OCI-LY7 (cell line): ENCODE data around the gene KRR1. TPM values are rescaled to one million over a fixed set of nuclear protein-coding genes. Genes with fewer than 3 reads are reported as not detected.
A peak's percentile ranks its signal among the peaks of the same experiment; 100 is the strongest.

ENCODE experiments used
- BruUV-seq: library from RNA; stranded (reverse); fragments of 400-500 nt; replicated peaks from 2 replicates; lab custom pipeline; 2021; lab: Mats Ljungman, UMichigan
- CTCF ChIA-PET: fragments of 300-600 bp; sonication (Branson Sonifier 250); formaldehyde crosslinking; loops from one replicate; lab custom pipeline; 2022; ENCODE audit warnings: antibody characterized with exemption; ENCODE audit not compliant: unreplicated experiment; lab: Charles Lee
- POLR2A ChIA-PET: fragments of 300-600 bp; sonication (Branson Sonifier 250); formaldehyde crosslinking; loops from one replicate; lab custom pipeline; 2022; ENCODE audit warnings: antibody characterized with exemption; lab: Charles Lee
- DNase-seq: peaks from one replicate; pipeline ENCODE4 v3.0.0-alpha.2; 2015; ENCODE audit warnings: low spot score
- H2AFZ ChIP-seq: fragments of 200-600 bp; sonication (generic), shearing (Covaris generic); 2 replicates; pipeline ENCODE4 v1.6.1; 2014; ENCODE audit warnings: mild to moderate bottlenecking, antibody characterized with exemption, low read length, moderate library complexity
- H3K27ac ChIP-seq: fragments of 200-600 bp; sonication (generic); 2 replicates; pipeline ENCODE4 v1.5.1; 2014; ENCODE audit warnings: mixed run types, low read depth, mild to moderate bottlenecking, moderate library complexity, low read length, inconsistent platforms; ENCODE audit not compliant: poor library complexity, severe bottlenecking
- H3K36me3 ChIP-seq: fragments of 200-600 bp; sonication (generic); 2 replicates; pipeline ENCODE4 v1.6.1; 2014; ENCODE audit warnings: mild to moderate bottlenecking, antibody characterized with exemption, low read length, moderate library complexity, mixed read lengths; ENCODE audit not compliant: insufficient read depth
- H3K4me1 ChIP-seq: fragments of 200-600 bp; sonication (generic); 2 replicates; pipeline ENCODE4 v1.5.1; 2014; ENCODE audit warnings: mild to moderate bottlenecking, low read length; ENCODE audit not compliant: insufficient read depth, poor library complexity, severe bottlenecking
- H3K4me2 ChIP-seq: fragments of 200-600 bp; sonication (generic); 2 replicates; pipeline ENCODE4 v1.6.1; 2014; ENCODE audit warnings: mild to moderate bottlenecking, low read length
- H3K4me3 ChIP-seq: fragments of 200-600 bp; sonication (generic); 2 replicates; pipeline ENCODE4 v1.5.1; 2014; ENCODE audit warnings: mild to moderate bottlenecking, low read depth, low read length; ENCODE audit not compliant: poor library complexity, severe bottlenecking
- H3K79me2 ChIP-seq: fragments of 200-600 bp; sonication (generic); 2 replicates; pipeline ENCODE4 v1.6.1; 2016; ENCODE audit warnings: low read depth, mild to moderate bottlenecking, low read length, moderate library complexity, mixed read lengths; ENCODE audit not compliant: insufficient read depth
- H3K9me2 ChIP-seq: fragments of 200-600 bp; sonication (generic); 2 replicates; pipeline ENCODE4 v1.6.1; 2016; ENCODE audit warnings: mild to moderate bottlenecking, low read length, mixed read lengths; ENCODE audit not compliant: insufficient read depth
- H3K9me3 ChIP-seq: fragments of 200-600 bp; sonication (generic); 2 replicates; pipeline ENCODE4 v1.6.1; 2014; ENCODE audit warnings: mild to moderate bottlenecking, mixed run types, low read length, mixed read lengths
- H4K20me1 ChIP-seq: fragments of 200-600 bp; sonication (generic); 2 replicates; pipeline ENCODE4 v1.6.1; 2014; ENCODE audit warnings: mild to moderate bottlenecking, antibody characterized with exemption, low read length, moderate library complexity, mixed read lengths; ENCODE audit not compliant: insufficient read depth
- EZH2phosphoT487 ChIP-seq: fragments of 200-600 bp; sonication (generic); IDR thresholded peaks from 2 replicates; pipeline ENCODE4 v1.6.1; 2018; ENCODE audit warnings: low read depth, borderline replicate concordance, mild to moderate bottlenecking, mixed run types, antibody characterized with exemption, low read length, moderate library complexity, mixed read lengths
- intact Hi-C: fragments of 100-400 bp; cut with micrococcal nuclease; formaldehyde crosslinking; loops from one replicate; pipeline ENCODE4 v1.10.0; 2022; ENCODE audit not compliant: unreplicated experiment
- total RNA-seq, 2 experiments: library from RNA; depleted of rRNA in 1 of 2; stranded (reverse); fragments of >200 nt in 1 of 2; shearing (Covaris generic) in 1 of 2; gene quantifications; 2 replicates each; pipeline ENCODE4 v1.2.3, GENCODE V29; 2014 to 2022
- TF ChIP-seq, protein P1 (sequence below): fragments of 200-600 bp; sonication (generic); conservative IDR thresholded peaks from 2 replicates; pipeline ENCODE4 v1.5.1; 2014; ENCODE audit warnings: mild to moderate bottlenecking, antibody characterized with exemption, low read length, moderate library complexity, mixed read lengths

Gene KRR1
- total RNA-seq, 2 experiments from 2014 or later: 44.0 to 78.0 TPM

DNA sequence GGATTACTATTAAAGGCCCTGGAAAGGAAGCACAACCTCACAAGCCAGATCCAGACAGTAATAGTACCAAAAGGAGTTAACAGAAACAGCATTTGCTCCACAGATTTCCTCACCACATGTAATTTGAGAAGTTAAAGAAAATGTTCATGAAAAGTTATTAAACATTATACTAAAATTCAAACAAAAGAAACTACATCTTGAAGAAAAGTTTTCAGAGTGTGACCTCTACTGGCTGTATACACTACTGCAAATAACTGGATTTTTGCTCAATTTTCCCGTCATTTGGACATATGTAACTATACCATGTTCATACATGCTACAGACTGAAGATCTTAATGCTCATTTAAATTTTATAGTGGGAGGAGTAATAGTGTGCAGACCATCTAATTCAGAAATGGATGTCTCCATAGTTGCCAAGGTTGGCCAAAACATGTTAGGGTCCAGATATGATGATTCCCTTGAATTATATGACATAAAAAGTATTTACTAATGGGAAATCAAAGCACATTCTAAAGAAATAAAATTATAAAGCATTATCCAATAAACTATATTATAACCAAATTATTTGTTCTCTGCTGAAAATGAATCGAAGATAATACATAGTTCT lies 5.6 kb downstream of the KRR1 start:
- Histone ChIP-seq H3K9me2 (no peaks in the 10 kb centered on the region), H2AFZ (no peak overlapping the region), H3K9me3 (no peaks in the 10 kb centered on the region), H3K4me3 (no peak overlapping the region), H3K36me3 (peaks cover 76% of the 10 kb centered on the region), H4K20me1 (0 out of 2 replicates have a peak, but pooled peaks cover 3% of the 10 kb centered on the region), H3K27ac (no peak overlapping the region), H3K4me2 (no peak overlapping the region), H3K79me2 (peaks cover 36% of the 10 kb centered on the region), H3K4me1 (peaks cover 15% of the 10 kb centered on the region)
- CTCF ChIA-PET: no interaction called here
- TF ChIP-seq, protein P1, sequence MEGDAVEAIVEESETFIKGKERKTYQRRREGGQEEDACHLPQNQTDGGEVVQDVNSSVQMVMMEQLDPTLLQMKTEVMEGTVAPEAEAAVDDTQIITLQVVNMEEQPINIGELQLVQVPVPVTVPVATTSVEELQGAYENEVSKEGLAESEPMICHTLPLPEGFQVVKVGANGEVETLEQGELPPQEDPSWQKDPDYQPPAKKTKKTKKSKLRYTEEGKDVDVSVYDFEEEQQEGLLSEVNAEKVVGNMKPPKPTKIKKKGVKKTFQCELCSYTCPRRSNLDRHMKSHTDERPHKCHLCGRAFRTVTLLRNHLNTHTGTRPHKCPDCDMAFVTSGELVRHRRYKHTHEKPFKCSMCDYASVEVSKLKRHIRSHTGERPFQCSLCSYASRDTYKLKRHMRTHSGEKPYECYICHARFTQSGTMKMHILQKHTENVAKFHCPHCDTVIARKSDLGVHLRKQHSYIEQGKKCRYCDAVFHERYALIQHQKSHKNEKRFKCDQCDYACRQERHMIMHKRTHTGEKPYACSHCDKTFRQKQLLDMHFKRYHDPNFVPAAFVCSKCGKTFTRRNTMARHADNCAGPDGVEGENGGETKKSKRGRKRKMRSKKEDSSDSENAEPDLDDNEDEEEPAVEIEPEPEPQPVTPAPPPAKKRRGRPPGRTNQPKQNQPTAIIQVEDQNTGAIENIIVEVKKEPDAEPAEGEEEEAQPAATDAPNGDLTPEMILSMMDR: peak; percentile 91
- TF ChIP-seq EZH2phosphoT487: no peak
- peak; percentile 51 for DNase-seq
- intact Hi-C loops: loop anchor here (5.0 kb wide), 1 partner anchor 174 kb away; the partner anchor contains the start of genes CAPS2 and GLIPR1L1
- POLR2A ChIA-PET: interaction anchor here (0.9 to 1.5 kb wide), 2 partner anchors 20 to 26 kb away, joined by 3 to 4 read pairs; no protein-coding TSS in a partner anchor
- BruUV-seq: no TSS peak

DNA sequence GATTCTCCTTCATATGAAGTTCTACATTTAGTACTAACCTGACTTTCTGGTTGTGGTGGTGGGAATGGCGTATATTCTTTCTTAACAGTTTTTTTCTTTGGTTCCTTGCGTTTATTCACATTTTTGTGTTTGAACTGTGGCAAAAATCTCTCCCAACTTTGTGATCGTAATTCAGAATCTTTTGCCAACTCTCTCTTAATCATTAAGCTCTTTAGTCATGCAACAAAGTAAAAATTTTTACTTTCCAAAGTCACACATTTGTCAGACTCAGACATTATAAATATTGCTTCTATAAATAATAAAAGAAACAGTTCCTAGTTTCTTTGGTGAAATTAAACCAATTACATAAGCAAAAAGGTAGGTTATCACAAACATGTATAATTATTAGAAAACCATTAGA lies 7.5 kb downstream of the KRR1 start:
- Histone ChIP-seq H3K4me3 (no peak overlapping the region), H3K9me2 (no peaks in the 10 kb centered on the region), H3K4me2 (no peak overlapping the region), H3K36me3 (peaks cover 93% of the 10 kb centered on the region), H4K20me1 (0 out of 2 replicates have a peak, but pooled peaks cover 3% of the 10 kb centered on the region), H3K9me3 (no peaks in the 10 kb centered on the region), H3K4me1 (peaks cover 1% of the 10 kb centered on the region), H2AFZ (no peak overlapping the region), H3K79me2 (peaks cover 16% of the 10 kb centered on the region), H3K27ac (no peak overlapping the region)
- no peak for TF ChIP-seq EZH2phosphoT487
- TF ChIP-seq, protein P1: no peak
- no TSS peak for BruUV-seq
- CTCF ChIA-PET: no interaction called here
- intact Hi-C loops: no loop called here
- no peak for DNase-seq
- POLR2A ChIA-PET: no interaction called here

DNA sequence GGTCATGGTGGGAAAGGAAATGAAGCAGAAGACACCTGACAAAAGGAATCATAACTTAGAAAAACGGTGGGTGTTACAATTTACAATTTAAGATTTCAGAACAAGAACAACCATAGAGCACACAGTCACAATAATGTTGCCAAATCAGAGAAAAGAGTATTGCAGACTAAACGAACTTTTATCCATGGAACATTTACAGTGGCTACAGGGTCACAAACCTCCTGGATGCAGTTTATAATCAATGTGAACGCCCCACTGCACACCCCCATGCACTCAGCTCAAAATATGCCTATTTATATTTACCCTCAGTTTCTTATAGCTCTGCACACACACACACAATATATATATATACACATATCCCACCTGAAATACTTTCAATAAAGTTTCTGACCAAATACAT lies 8.0 kb downstream of the KRR1 start:
- CTCF ChIA-PET: no interaction called here
- POLR2A ChIA-PET: no interaction called here
- no peaks in the 10 kb centered on the region for H3K9me3 ChIP-seq
- no peak overlapping the region for H3K4me2 ChIP-seq
- no peaks in the 10 kb centered on the region for H3K4me1 ChIP-seq
- H4K20me1 ChIP-seq: 0 out of 2 replicates have a peak, but pooled peaks cover 3% of the 10 kb centered on the region
- H3K9me2 ChIP-seq: no peaks in the 10 kb centered on the region
- no peak for DNase-seq
- intact Hi-C loops: no loop called here
- H3K4me3 ChIP-seq: no peak overlapping the region
- TF ChIP-seq EZH2phosphoT487: no peak
- TF ChIP-seq, protein P1: no peak
- no peak overlapping the region for H2AFZ ChIP-seq
- peaks cover 12% of the 10 kb centered on the region; the same call in 1 of the 2 replicates for H3K79me2 ChIP-seq
- H3K36me3 ChIP-seq: peaks cover 97% of the 10 kb centered on the region
- H3K27ac ChIP-seq: no peak overlapping the region
- BruUV-seq: no TSS peak
